SK-N-MC (cell line): ENCODE results near the gene LSAMP.

Experiments
- DNase-seq: peaks from one replicate; pipeline ENCODE4 v3.0.0-alpha.2; 2011; ENCODE audit warnings: low read depth, low spot score
- H3K27ac ChIP-seq: fragments of 200-600 bp; sonication (generic); 2 replicates; pipeline ENCODE4 v1.5.1; 2016; ENCODE audit warnings: mixed run types
- H3K36me3 ChIP-seq: fragments of 200-600 bp; sonication (generic); 2 replicates; pipeline ENCODE4 v1.6.1; 2017; ENCODE audit warnings: antibody characterized with exemption, low read length, mixed read lengths; ENCODE audit not compliant: insufficient read depth
- H3K4me3 ChIP-seq: fragments of 200-600 bp; sonication (generic); 2 replicates; pipeline ENCODE4 v1.5.1; 2016
- H3K9ac ChIP-seq: fragments of 200-600 bp; sonication (generic); 2 replicates; pipeline ENCODE4 v1.8.0; 2017; ENCODE audit warnings: mixed run types, mixed read lengths; ENCODE audit not compliant: insufficient read length
- H3K9me3 ChIP-seq: fragments of 200-600 bp; sonication (generic); 2 replicates; pipeline ENCODE4 v1.6.1; 2017; ENCODE audit warnings: low read depth, mild to moderate bottlenecking, antibody characterized with exemption, low read length, moderate library complexity, mixed read lengths
- EZH2 ChIP-seq: fragments of 200-600 bp; sonication (generic); IDR thresholded peaks from one replicate; pipeline ENCODE4 v1.6.1; 2017; ENCODE audit warnings: antibody characterized with exemption
- FOXP2 ChIP-seq: optimal IDR thresholded peaks from 2 replicates; pipeline ENCODE3; 2011; ENCODE audit warnings: mild to moderate bottlenecking, moderate library complexity; ENCODE audit not compliant: insufficient read depth; ENCODE audit errors: extremely low read length, control extremely low read depth
- POLR2AphosphoS5 ChIP-seq: IDR thresholded peaks from 2 replicates; pipeline ENCODE4 v1.6.1; 2012; ENCODE audit warnings: mild to moderate bottlenecking, low read depth, low read length, borderline replicate concordance

LSAMP gene

GRCh38 chr3:115986555-115987207 lies 458.6 kb downstream of the LSAMP start:
- Histone ChIP-seq H3K9ac (no peak overlapping the region), H3K36me3 (peaks cover 13% of the 10 kb centered on the region), H3K27ac (no peak overlapping the region; the same call in 1 of the 2 replicates), H3K9me3 (no peaks in the 10 kb centered on the region; the same call in 1 of the 2 replicates), H3K4me3 (no peak overlapping the region)
- TF ChIP-seq POLR2AphosphoS5 (no peak), EZH2 (no peak), FOXP2 (no peak)
- DNase-seq = no peak

- Histone ChIP-seq H3K27ac (no peak overlapping the region), H3K9me3 (no peaks in the 10 kb centered on the region; the same call in 1 of the 2 replicates), H3K4me3 (no peak overlapping the region), H3K36me3 (peaks cover 14% of the 10 kb centered on the region), H3K9ac (no peak overlapping the region)
- TF ChIP-seq EZH2 (no peak), POLR2AphosphoS5 (no peak), FOXP2 (no peak)
- DNase-seq = no peak
Measured at GRCh38 chr3:115982629-115983028, 462.7 kb downstream of the LSAMP start.

- Histone ChIP-seq H3K9me3 (no peaks in the 10 kb centered on the region), H3K4me3 (no peak overlapping the region), H3K36me3 (peaks cover 8% of the 10 kb centered on the region), H3K27ac (no peak overlapping the region), H3K9ac (no peak overlapping the region)
- TF ChIP-seq POLR2AphosphoS5 (no peak), EZH2 (no peak), FOXP2 (no peak)
- no peak for DNase-seq
Measured at GRCh38 chr3:115982108-115982507, 463.2 kb downstream of the LSAMP start.

- Histone ChIP-seq H3K9me3 (no peaks in the 10 kb centered on the region), H3K9ac (no peak overlapping the region), H3K36me3 (peaks cover 5% of the 10 kb centered on the region; the same call in 1 of the 2 replicates), H3K27ac (no peak overlapping the region), H3K4me3 (no peak overlapping the region)
- DNase-seq = no peak
- TF ChIP-seq POLR2AphosphoS5 (no peak), FOXP2 (no peak), EZH2 (no peak)
Measured at GRCh38 chr3:115980709-115981108, 464.6 kb downstream of the LSAMP start.

- Histone ChIP-seq H3K36me3 (peaks cover 5% of the 10 kb centered on the region; the same call in 1 of the 2 replicates), H3K9ac (no peak overlapping the region), H3K4me3 (no peak overlapping the region), H3K9me3 (no peaks in the 10 kb centered on the region), H3K27ac (no peak overlapping the region)
- TF ChIP-seq POLR2AphosphoS5 = no peak
- TF ChIP-seq EZH2 = no peak
- no peak for TF ChIP-seq FOXP2
- no peak for DNase-seq
Measured at GRCh38 chr3:115977866-115978265, 467.4 kb downstream of the LSAMP start.

GRCh38 chr3:115975796-115976195 lies 469.5 kb downstream of the LSAMP start:
- H3K4me3 ChIP-seq = no peak overlapping the region
- H3K9me3 ChIP-seq = no peaks in the 10 kb centered on the region
- no peak overlapping the region for H3K27ac ChIP-seq
- no peak overlapping the region for H3K9ac ChIP-seq
- H3K36me3 ChIP-seq = peaks cover 5% of the 10 kb centered on the region; the same call in 1 of the 2 replicates
- TF ChIP-seq FOXP2 (no peak), EZH2 (no peak), POLR2AphosphoS5 (no peak)
- no peak for DNase-seq

- Histone ChIP-seq H3K9me3 (no peaks in the 10 kb centered on the region), H3K36me3 (peaks cover 5% of the 10 kb centered on the region; the same call in 1 of the 2 replicates), H3K9ac (no peak overlapping the region), H3K4me3 (no peak overlapping the region), H3K27ac (no peak overlapping the region)
- TF ChIP-seq POLR2AphosphoS5 = no peak
- TF ChIP-seq FOXP2 = no peak
- TF ChIP-seq EZH2 = no peak
- DNase-seq = no peak
Measured at GRCh38 chr3:115975353-115975752, 469.9 kb downstream of the LSAMP start.

GRCh38 chr3:115974940-115975339 lies 470.3 kb downstream of the LSAMP start:
- TF ChIP-seq FOXP2 (no peak), EZH2 (no peak), POLR2AphosphoS5 (no peak)

More at GRCh38 chr3:115974940-115975339, 470.3 kb downstream of the LSAMP start:
- no peak overlapping the region for H3K27ac ChIP-seq
- H3K4me3 ChIP-seq = no peak overlapping the region
- no peak overlapping the region for H3K9ac ChIP-seq
- peaks cover 5% of the 10 kb centered on the region; the same call in 1 of the 2 replicates for H3K36me3 ChIP-seq
- H3K9me3 ChIP-seq = no peaks in the 10 kb centered on the region
- DNase-seq = no peak
